Stimulated activated CD8-positive, alpha-beta memory T cell treated with anti-CD3 and anti-CD28 coated beads, Interleukin-2, amount 100 ng/mL, for 48 hours (primary cell): ENCODE results near the gene MED12L.
A peak's percentile ranks its signal among the peaks of the same experiment; 100 is the strongest.

Experiments
- DNase-seq, 2 donors: peaks; one replicate each; pipeline ENCODE4 v3.0.0-alpha.2; 2020; ENCODE audit warnings: low read depth in 2 of 2

The MED12L gene

GRCh38 chr3:151178208-151178845, 92.9 kb downstream of the MED12L start:
- DNase-seq = no peak

GRCh38 chr3:151182349-151183079, 97.0 kb downstream of the MED12L start:
- DNase-seq = no peak

DNA sequence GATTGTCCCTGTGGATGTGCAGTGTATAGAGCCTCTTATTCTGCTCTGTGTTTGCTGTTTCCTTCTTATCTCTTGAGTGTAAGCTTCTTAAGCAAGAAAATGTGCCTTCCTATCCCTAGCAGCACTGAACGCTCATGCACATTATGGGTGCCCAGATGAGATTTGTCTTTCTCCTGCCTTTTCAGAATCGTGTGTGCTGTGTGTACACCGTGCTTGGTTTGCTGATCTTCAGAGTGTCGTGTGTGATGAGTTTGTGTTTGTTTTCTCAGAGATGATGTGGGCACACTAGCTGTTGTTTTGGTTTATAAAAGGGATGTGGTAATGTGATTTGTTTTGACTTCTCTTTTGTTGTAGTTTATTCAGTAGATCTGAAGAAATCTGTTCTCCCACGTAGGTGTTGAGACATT, 97.8 kb downstream of the MED12L start:
- DNase-seq = no peak

DNA sequence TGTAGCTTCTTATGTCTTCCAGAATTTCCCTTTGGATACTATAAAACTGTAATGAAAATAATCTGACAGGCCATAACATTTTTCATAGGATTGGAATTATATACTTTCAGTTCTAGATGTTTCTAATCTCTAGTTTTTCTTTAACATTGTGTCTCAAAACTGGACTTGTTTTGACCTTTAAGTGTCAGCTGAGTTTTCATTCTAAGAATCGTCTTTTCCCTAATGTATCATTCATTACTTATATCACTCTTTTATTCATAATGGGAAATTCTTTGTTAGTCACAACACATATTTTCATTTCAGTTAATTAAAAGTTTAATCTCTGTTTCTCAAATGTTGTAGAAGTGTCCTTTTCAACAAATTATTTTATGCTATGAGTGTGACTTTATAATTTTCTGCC, 105.6 kb downstream of the MED12L start:
- DNase-seq = no peak

GRCh38 chr3:151192545-151192944, 107.1 kb downstream of the MED12L start:
- DNase-seq = no peak

DNA sequence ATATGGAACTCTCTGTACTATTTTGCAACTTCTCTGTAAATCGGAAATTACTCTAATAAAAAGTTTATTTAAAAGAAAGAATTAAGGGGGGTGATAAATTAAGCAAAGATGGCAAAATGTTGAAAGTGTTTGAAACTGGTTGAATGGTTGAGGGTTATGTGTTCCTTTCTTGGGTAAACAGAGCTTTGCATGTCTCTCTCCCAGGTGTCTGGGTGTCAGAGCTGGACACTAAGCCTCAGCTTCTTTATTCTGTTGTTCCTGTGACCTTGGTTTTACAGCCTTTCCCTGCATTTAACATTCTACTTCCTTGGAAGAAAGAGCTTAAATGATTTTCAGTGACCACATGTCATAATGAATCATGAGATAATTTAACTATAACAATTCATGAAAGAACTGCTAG, 110.4 kb downstream of the MED12L start:
- no peak for DNase-seq

- DNase-seq = no peak
Measured at GRCh38 chr3:151196434-151196833, 111.0 kb downstream of the MED12L start.

- no peak for DNase-seq
Measured at GRCh38 chr3:151197228-151197627, 111.8 kb downstream of the MED12L start.

- no peak for DNase-seq
Measured at GRCh38 chr3:151197981-151198767, 112.7 kb downstream of the MED12L start.

DNA sequence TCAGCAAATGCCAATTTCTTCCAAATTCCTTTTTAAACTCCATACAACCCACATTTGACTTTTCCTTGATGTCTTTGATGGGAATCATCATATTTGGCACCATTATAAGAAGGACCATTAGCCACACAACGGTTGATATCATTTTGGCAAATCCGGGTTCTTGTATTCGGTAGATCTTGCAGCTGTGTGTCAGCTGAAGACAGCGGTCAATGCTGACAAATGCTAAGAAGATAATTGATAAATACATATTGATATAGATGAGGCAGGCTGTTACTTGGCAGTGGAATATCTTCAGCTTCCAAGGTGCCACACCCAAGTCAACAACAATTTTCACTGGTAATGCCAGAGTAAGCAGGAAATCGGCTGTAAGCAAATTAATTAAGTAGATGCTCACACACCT, 113.4 kb downstream of the MED12L start:
- no peak for DNase-seq

DNA sequence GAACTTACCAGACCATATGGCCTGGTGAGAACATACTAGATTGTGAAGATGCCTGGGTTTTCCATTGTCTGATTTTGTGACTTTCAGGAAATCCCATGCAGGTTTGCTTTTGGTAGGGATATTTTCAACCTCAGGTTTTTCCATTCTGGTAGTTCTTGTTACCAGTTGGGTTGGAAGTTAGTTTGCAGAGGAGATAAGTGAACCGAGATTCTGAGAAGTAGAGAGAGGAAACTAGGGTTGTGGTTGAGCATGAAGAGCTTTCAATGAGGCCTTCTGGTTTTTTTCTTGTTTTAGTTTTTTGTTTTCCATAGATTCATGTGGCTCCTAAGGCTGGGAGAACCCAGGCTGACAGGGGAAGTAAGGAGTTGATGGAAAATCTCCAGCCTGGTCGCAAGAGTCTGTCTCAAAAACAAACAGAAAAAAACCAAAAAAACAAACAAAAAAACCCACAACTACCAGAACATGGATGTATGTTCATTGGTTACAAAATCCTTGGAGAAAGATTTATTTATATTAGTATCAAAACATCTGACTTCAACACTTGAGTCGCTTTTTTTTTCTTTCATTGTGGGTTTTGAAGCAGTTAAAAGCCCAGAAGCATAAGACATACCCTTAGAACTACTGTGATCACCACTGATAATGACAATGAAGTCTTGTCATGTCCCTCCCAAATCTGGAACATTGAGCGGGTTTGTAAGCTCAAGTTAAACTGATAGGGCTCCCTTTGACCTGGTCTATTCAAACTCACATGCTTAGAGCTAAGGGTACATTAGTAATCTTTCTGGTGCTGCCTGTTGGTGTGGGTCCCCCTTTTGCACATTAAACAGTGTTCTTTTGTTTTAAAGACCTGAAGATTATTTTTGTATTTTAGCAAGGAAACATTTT, 114.3 kb downstream of the MED12L start:
- DNase-seq = no peak

DNA sequence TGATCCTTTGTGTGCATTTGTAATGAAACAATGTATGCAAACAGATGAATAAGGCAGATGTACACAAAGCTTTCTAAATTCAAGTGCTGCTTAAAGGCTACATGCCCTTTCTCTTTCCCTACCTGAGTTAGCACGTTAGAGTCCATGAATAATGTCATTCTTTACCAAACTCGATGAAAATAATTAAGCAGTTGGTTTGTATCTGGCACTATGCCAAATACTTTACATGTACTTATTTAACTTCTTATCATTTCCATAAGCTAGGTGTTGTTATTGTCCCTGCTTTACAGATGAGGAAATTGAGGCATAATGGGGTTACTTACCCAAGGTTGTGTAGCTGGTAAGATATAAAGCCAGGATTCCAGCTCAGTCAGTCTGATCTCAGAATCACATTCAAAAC, 115.1 kb downstream of the MED12L start:
- DNase-seq = no peak

GRCh38 chr3:151201051-151201730, 115.7 kb downstream of the MED12L start:
- DNase-seq = no peak

GRCh38 chr3:151203051-151203420, 117.6 kb downstream of the MED12L start, which contains the start of gene GPR171:
Gene GPR171, minus strand, starts transcription at chr3:151203216. Its CDS starts 3,830 bp downstream, at chr3:151199386.
- DNase-seq = peak; percentile 32 to 41

DNA sequence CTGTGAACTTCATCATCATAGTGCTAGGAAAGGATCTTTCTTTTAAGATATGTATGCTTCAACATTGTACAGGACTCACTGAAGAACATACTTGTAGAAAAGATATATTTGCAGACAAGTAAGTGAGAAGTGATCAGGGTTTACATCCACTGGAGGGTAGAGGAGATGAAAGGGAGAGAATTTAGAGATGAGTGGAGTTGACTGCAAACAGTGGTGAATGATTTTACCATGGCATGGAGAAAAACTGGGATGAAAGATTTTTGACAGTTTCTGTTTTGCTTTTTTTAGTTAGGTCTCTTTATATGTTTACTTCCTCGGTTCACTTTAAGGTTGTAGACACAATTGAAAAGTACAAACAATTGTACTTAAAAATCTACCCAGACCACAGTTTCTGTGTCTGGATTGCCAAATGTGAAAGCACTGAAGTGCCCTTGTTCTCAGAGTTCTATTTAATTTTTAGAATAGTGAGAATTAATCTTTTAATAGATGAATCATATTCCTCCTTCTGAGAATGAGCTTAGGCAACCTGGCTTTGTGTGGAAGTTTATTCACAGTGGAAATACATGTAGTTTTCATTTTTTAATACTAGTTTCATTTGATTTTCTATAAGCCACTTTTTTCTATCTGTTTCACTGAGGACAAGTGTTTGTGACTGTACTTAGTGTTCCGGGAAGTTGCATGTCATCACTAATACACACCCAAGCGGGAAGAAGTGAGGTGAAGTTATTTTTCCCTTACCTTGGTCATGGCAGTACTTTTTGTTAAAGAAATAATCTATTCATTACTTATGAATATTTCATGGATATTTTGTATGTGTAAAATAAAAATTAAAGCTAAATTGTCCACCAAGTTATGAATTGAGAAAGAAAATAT, 119.3 kb downstream of the MED12L start:
- no peak for DNase-seq

GRCh38 chr3:151205482-151205881, 120.0 kb downstream of the MED12L start:
- DNase-seq = no peak

- no peak for DNase-seq
Measured at GRCh38 chr3:151206201-151206600, 120.7 kb downstream of the MED12L start.

- no peak for DNase-seq
Measured at GRCh38 chr3:151209654-151210053, 124.2 kb downstream of the MED12L start.

DNA sequence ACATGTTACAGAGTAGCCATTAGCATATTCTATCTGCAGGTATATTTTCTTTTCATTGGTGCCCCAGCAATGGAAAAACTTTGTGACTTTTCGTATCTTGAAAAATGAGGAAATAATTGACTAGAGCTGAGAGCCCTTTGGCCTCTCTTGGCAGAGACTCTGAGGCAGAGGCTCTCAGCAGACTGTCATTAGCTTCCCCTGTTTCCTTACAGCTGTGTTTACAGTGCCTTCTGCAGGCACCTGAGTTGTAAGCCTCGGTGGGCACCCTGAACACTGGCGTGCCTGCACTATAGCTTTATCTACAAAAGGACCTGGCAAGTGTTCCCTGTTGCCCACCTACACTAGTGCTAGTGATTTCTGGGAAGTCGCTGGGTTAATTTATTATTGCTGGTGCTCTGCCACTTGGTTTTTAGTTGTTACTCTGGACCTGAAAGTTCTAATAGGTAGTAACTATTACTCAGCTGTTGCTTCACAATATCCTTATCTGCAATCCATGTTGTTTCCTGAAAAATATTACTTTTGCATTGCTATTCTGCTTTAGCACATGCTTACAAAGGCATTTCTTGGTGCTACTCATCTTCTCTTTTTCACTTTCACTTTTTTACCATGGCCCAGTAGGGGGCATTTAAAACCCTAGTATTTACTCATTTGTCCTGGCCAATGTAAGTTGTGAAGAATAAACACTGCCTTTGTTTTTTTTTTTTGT, 125.4 kb downstream of the MED12L start:
- no peak for DNase-seq
